ENCODE measurements around the gene MAST4. TPM values are rescaled to one million over a fixed set of nuclear protein-coding genes. Genes with fewer than 3 reads are reported as not detected.
"Not testable (repeated sequence)": the region's sequence is repeated elsewhere in the genome, so short reads cannot be mapped to it uniquely, and the experiment has no call there.

The MAST4 gene
- total RNA-seq, 2 donors from 2014 or later = 36.8 to 45.7 TPM

DNA sequence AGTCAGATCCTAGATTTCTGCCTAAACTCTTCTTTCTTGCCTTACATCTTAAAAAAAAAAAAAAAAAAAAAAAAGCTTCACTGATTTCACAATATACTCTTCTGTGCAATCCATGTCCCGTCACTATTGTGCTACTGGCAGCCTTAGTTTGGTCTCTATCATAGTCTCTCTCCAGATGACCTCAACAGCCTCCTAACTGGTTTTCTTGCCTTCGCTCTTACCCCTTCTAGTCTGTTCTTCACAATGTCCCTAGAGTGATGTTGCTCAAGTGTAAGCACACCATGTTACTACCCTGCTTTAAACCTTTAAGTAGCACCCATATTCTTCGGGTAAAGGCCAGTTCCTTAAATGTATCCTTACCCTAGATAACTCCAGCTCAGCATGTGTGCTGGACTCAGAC, 574.6 kb downstream of the MAST4 start:
- no peak overlapping the region for H3K27ac ChIP-seq
- H3K9me3 ChIP-seq = no peaks in the 10 kb centered on the region
- TF ChIP-seq, protein P1, sequence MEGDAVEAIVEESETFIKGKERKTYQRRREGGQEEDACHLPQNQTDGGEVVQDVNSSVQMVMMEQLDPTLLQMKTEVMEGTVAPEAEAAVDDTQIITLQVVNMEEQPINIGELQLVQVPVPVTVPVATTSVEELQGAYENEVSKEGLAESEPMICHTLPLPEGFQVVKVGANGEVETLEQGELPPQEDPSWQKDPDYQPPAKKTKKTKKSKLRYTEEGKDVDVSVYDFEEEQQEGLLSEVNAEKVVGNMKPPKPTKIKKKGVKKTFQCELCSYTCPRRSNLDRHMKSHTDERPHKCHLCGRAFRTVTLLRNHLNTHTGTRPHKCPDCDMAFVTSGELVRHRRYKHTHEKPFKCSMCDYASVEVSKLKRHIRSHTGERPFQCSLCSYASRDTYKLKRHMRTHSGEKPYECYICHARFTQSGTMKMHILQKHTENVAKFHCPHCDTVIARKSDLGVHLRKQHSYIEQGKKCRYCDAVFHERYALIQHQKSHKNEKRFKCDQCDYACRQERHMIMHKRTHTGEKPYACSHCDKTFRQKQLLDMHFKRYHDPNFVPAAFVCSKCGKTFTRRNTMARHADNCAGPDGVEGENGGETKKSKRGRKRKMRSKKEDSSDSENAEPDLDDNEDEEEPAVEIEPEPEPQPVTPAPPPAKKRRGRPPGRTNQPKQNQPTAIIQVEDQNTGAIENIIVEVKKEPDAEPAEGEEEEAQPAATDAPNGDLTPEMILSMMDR (IDR thresholded peaks at IDR 0.05) = no peak
- TF ChIP-seq POLR2A (IDR thresholded peaks at IDR 0.05) (no peak), POLR2AphosphoS5 (IDR thresholded peaks at IDR 0.05) (no peak)
- no peaks in the 10 kb centered on the region for H3K4me1 ChIP-seq (replicated peaks)
- H3K4me3 ChIP-seq = no peak overlapping the region
- 90% methylated on average over 3 of the region's 3 CpGs for WGBS
- DNase-seq (ENCODE audit: low spot score) = no peak
- H3K27me3 ChIP-seq (replicated peaks; ENCODE audit: insufficient read depth) = no peaks in the 10 kb centered on the region
- intact Hi-C loops (cut with DNase I) = no loop called here
- no peaks in the 10 kb centered on the region for H3K36me3 ChIP-seq

DNA sequence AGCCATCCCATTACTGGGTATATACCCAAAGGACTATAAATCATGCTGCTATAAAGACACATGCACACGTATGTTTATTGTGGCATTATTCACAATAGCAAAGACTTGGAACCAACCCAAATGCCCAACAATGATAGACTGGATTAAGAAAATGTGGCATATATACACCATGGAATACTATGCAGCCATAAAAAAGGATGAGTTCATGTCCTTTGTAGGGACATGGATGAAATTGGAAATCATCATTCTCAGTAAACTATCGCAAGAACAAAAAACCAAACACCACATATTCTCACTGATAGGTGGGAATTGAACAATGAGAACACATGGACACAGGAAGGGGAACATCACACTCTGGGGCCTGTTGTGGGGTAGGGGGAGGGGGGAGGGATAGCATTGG, 577.2 kb downstream of the MAST4 start:
- 100% methylated on average over 1 of the region's 2 CpGs for WGBS
- intact Hi-C loops (cut with DNase I); H3K27ac ChIP-seq; H3K4me1 ChIP-seq (replicated peaks); DNase-seq (ENCODE audit: low spot score); H3K27me3 ChIP-seq (replicated peaks; ENCODE audit: insufficient read depth); H3K9me3 ChIP-seq; H3K36me3 ChIP-seq; H3K4me3 ChIP-seq: not testable (repeated sequence)

DNA sequence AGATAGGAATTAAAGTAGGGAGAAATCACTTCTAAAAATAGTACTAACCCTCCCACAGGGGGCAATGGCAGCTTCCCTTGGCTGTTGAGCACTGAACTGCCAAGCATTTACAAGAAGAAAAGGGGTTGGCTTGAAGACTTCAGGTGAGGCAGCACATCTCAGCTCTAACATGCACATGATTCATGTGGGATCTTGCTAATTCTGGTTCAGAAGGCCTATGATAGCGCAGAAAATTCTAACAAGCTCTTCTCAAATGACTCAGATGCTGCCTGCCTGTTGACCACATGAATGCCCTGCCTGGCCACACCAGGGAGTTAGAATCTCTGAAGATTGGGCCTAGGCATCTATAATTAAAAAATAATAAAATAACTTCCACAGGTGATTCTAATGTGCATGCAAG, 577.8 kb downstream of the MAST4 start:
- 95% methylated on average over 1 of the region's 1 CpG for WGBS
- Histone ChIP-seq H3K27me3 (replicated peaks; ENCODE audit: insufficient read depth) (no peaks in the 10 kb centered on the region), H3K36me3 (no peaks in the 10 kb centered on the region), H3K9me3 (no peaks in the 10 kb centered on the region), H3K4me3 (no peak overlapping the region), H3K27ac (no peak overlapping the region), H3K4me1 (replicated peaks) (no peaks in the 10 kb centered on the region)
- intact Hi-C loops (cut with DNase I) = no loop called here
- DNase-seq (ENCODE audit: low spot score) = no peak
- TF ChIP-seq POLR2AphosphoS5 (IDR thresholded peaks at IDR 0.05) = no peak
- TF ChIP-seq, protein P1 (IDR thresholded peaks at IDR 0.05) = no peak
- no peak for TF ChIP-seq POLR2A (IDR thresholded peaks at IDR 0.05)

DNA sequence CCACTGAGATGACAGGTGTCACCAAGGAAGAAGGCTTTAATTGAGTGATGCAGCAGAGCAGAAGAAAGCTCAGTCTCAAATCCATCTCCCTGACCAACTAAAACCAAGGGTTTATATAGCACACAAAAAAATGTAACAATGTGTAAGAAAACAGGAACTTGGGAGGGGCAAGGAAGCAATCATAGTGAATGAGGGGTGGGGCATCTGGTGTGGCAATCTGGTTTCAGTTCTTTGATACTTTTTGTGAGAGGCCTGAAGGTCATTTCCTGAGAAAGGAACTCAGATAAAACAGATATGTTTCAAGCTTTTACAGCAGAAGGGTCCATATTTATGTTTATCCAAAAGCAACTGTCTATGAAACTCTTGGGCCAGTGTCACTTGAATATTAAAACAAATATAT, 580.7 kb downstream of the MAST4 start:
- no peaks in the 10 kb centered on the region for H3K36me3 ChIP-seq
- TF ChIP-seq POLR2A (IDR thresholded peaks at IDR 0.05) (no peak), POLR2AphosphoS5 (IDR thresholded peaks at IDR 0.05) (no peak)
- TF ChIP-seq, protein P1 (IDR thresholded peaks at IDR 0.05) = no peak
- H3K27me3 ChIP-seq (replicated peaks; ENCODE audit: insufficient read depth) = no peaks in the 10 kb centered on the region
- no peaks in the 10 kb centered on the region for H3K4me1 ChIP-seq (replicated peaks)
- DNase-seq (ENCODE audit: low spot score) = no peak
- intact Hi-C loops (cut with DNase I) = no loop called here
- no peak overlapping the region for H3K4me3 ChIP-seq
- H3K9me3 ChIP-seq = no peaks in the 10 kb centered on the region
- no peak overlapping the region for H3K27ac ChIP-seq

DNA sequence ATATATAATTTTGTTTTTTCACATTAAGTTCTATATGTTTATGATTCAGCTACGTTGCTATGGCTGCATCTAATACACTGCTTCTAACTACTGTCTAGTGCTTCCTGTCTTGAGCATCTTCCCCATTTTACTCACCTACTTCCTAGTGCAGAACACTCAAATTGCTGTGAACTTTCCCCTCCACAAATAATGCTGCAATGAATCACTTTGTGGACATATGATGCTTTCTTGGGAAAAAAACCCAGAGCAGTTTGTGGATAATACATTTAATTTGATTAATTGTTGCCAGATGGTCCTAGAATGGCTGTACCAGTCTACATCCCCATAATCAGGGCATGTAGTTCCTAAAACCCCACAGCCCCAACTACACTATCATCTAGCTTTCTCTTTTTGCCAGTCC, 581.9 kb downstream of the MAST4 start:
- WGBS = 71% methylated on average over 1 of the region's 1 CpG
- Histone ChIP-seq H3K27me3 (replicated peaks; ENCODE audit: insufficient read depth) (no peaks in the 10 kb centered on the region), H3K9me3 (no peaks in the 10 kb centered on the region), H3K4me1 (replicated peaks) (no peaks in the 10 kb centered on the region), H3K4me3 (no peak overlapping the region), H3K27ac (no peak overlapping the region), H3K36me3 (no peaks in the 10 kb centered on the region)
- TF ChIP-seq POLR2A (IDR thresholded peaks at IDR 0.05) = no peak
- TF ChIP-seq POLR2AphosphoS5 (IDR thresholded peaks at IDR 0.05) = no peak
- TF ChIP-seq, protein P1 (IDR thresholded peaks at IDR 0.05) = no peak
- intact Hi-C loops (cut with DNase I) = no loop called here
- no peak for DNase-seq (ENCODE audit: low spot score)
